ENCODE data around the gene CCDC148. TPM values are rescaled to one million over a fixed set of nuclear protein-coding genes. Genes with fewer than 3 reads are reported as not detected.
"Not testable (repeated sequence)": the region's sequence is repeated elsewhere in the genome, so short reads cannot be mapped to it uniquely, and the experiment has no call there.

Gene CCDC148
- polyA plus RNA-seq, 1 donor = 0.26 TPM

DNA sequence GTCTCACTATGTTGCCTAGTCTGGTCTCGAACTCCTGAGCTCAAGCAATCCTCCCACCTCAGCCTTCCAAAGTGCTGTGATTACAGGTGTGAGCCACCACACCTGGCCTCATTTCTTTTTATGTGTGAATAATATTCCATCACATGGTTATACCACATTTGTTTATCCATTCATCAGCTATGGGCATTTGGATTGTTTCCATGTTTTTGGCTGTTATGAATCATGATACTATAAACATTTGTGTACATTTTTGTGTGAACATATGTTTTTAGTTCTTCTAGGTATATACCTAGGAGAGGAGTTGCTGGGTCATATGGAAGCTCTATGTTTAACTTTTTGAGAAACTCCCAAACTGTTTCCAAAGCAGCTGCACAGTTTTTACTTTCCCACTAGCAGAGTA lies 24.6 kb upstream of the CCDC148 start:
- DNase-seq = no peak

DNA sequence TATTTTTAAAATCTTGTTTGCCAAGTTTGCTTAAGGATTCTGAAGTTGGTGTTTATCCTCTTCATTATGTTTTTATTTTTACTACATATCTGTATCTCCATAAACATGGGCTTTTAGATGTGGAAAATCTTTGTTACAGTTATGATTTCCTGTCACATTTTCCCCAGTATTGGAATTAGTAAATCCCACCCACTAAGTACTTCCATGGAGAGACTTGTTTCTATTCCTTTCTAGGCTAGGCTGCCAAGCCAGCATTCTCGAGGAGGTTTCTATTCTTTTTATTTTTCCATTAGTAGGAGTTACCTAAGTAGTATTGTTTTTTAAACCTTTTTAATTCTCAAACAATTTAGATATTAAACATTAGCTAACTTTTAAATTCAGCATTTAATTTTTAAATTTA lies 22.3 kb upstream of the CCDC148 start:
- no peak for DNase-seq

DNA sequence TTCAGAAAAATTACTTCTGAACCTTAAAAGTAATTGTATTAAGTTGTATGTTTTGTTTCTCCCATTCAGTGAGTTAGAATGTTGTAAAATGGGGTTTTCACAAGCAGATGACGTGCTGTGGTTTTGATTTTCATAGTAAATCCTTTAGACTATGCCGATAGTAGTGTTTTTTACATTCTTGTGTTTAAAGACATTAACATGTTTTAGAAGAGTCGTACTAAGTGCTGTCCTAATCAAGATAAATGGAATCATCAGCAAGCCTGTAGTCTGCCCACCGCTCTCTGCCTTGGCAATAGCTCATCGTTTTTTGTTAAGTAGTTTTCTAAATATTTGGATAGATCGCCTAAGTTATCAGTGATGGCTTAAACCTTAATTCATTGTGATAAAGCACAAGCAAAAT lies 21.7 kb upstream of the CCDC148 start:
- DNase-seq = no peak

DNA sequence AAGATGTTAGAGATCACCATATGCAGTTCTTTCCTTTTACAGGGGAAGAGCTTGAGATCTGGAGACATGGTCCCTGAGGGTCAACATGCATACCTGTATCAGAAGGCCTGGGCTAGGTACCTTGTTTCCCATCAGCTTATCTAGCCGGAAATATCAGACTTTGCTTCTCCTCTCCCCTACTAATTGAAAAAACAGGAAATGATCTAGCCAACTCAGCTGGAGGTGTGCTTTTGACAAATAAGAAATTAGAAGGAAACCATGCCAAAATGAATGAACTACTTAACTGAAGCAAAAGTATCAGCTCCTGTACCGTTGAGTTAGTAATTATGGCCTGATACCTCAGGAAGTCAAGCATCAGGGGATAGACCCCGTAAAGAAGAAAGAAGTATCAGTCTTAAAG lies 20.6 kb upstream of the CCDC148 start:
- DNase-seq = no peak

DNA sequence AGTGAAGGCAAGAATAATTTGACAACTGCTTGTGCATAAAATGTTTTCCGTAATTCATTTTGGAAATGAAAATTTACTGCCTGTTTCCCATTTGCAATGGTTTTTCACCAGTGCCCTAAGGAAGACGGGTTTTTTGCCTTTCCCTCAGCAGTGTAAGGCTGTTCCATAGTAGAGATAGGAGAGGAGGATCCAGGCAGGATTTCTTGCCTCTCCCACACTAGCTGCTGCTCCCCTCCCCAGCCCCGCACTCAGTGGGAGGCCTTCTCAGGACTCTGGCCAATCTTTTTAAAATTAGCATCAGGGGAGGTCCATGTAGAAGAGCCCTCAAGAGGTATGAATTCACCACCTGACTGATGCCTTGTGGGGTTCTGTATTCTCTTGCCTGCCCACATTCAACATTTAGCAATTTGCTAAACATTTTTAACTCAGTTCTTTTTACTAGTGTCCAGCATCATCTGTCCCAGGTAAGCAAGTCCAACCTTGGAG lies 18.0 kb upstream of the CCDC148 start:
- DNase-seq = not testable (repeated sequence)

DNA sequence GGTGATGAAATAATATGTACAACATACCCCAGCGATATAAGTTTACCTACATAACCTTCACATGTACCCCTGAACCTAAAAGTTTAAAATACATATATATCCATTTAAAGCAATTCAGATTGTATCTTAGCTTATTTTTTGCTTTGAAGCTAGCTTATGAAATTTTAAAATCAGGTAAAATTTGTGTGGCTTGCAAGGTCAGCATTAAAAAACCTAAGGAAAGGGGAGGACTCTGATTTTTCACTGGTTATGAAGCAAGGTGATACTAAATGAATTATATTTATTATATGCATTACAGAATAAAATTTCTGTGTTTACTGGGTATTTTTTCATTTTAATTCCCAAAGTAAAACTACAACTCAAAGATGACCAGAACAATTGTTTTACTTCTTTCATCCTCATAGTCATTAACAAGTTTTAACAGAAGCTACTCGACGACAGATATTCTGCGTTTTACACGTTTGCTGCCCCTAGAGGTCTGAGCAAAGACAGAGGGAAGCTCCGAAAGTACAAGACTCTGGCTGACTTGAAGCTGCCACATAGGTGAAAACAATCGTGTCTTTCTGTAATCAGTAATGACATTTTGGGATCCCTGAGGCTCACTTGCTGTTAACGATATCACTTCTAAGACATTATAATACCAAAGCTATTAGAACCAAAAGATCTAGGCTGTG lies 17.3 kb upstream of the CCDC148 start:
- no peak for DNase-seq

DNA sequence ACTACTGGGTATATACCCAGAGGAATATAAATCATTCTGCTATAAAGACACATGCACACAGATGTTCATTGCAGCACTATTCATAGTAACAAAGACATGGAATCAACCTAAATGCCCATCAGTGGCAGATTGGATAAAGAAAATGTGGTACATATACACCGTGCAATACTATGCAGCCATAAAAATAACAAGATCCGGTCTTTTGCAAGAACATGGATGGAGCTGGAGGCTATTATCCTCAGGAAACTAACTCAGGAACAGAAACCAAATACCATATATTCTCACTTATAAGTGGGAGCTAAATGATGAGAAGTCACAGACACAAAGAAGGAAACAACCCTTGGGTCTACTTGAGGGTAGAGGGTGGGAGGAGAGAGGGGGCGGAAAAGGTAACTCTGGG lies 16.7 kb upstream of the CCDC148 start:
- DNase-seq = not testable (repeated sequence)

DNA sequence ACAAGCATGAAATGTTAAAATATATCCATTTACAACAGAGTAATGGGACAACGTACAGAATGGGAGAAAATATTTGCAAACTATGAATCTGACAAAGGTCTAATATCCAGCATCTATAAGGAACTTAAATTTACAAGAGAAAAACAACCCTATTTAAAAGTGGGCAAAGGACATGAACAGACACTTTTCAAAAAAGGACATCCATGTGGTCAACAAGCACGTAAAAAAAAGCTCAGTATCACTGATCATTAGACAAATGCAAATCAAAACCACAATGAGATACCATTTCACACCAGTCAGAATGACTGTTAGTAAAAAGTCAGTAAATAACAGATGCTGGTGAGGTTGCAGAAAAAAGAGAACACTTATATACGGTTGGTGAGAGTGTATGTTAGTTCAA lies 16.3 kb upstream of the CCDC148 start:
- DNase-seq = not testable (repeated sequence)

DNA sequence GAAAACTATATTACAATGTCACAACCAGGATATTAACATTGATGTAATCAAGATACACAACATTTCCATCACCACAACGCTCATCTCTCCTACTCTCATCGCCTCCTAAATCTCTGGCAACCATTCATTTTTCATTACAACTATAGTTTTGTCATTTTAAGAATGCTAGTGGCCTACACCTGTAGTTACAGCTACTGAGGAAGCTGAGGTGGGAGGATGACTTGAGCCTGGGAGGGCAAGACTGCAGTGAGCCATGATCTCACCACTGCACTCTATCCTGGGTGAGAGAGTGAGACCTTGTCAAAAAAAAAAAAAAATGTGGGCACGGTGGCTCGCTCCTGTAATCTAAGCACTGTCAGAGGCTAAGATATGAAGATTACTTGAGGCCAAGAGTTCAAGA lies 10.7 kb upstream of the CCDC148 start:
- no peak for DNase-seq

DNA sequence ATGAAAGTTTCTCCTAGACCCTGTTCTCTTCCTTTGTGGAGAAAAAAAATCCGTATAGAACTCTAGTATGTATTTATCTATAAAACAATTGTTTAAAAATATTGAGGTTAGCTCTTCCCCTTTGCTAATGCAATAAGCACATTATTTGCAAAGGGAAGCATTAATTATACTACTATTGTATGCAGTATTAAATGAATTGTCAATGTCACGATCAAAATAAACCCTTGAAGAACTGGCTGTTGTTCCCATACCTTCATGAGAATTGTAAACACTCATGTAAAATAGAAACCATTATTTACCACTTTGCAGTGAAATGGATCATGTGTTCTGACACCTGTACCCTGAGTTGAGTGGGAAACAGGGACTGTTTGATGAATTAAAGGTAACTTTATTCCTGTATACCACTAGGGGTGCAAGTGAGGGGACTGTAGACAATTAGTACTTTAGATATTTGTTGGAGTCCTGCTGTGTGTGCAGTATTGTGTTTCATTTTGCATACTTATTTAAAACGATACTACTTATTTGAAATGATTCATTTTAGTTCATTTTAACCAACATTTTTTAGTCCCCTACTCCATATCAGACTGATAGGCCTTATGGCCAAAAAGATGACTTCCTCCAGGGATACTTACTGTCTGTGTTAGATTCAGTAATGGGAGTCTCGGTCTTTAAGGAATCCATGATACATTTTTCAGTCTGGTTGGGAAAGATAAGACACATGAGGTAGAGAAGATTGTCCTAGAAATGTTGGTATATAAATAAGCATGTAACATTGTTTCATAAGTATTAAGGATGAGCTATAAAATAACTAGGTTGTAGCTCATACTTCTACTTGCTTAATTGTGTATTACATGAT lies 8.1 kb upstream of the CCDC148 start:
- DNase-seq = no peak

DNA sequence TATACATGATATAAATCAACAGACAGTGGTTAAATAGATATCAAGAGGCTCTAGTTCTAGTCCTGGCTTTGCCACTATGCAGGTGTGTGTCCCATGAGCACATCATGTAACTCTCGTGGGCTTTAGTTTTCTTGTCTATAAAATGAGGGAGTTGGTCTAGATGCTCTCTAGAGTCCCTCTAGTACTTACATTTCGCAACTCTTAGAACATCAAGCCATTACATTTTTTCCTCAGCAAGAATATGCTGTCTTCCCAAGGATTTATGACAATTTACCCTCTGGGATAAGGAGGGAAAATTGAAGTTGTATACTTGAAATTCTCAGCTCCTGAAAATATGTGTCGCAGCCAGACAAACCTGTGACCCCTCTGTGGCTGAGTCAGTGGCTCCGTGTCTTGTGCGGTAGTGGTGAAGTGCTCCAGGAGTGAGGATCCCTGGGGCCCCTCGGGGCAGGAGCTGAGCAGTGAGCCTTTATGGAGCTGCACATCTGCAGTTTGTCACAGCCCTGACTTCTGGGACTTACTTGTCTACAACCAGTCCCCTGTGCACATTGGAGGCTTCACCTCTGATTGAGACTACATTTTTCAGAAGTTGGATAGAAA lies 7.0 kb upstream of the CCDC148 start:
- DNase-seq = no peak

DNA sequence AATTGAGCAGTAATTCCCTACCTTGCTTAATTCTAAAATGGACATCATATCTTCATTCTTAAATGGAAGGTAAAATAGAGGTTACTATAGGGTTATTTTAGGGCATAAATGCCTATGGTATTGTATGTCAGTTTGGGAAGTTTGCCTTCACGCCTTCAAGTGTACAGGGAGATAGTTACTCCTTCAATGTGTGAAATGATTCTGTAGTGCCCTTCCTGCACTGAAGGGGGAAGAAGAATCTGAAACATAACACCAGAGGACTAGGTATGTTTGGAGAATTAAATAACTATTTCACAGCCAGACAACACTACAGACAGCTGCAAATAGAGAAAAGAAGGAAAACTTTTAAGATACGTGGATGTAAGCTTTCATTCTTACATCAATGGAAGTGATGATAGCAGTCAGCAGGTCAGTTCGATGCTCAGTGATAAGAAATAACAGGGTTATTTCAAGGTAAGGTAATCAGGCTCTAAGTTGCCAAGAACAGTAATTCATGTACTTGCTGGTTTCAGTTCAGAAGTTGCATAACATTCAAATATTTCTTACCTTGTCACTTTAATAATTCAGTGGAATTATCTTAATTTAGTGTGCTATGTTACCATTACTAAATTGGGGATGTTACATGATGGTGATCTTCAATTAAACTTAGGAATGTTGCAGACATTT lies 4.2 kb upstream of the CCDC148 start:
- no peak for DNase-seq

DNA sequence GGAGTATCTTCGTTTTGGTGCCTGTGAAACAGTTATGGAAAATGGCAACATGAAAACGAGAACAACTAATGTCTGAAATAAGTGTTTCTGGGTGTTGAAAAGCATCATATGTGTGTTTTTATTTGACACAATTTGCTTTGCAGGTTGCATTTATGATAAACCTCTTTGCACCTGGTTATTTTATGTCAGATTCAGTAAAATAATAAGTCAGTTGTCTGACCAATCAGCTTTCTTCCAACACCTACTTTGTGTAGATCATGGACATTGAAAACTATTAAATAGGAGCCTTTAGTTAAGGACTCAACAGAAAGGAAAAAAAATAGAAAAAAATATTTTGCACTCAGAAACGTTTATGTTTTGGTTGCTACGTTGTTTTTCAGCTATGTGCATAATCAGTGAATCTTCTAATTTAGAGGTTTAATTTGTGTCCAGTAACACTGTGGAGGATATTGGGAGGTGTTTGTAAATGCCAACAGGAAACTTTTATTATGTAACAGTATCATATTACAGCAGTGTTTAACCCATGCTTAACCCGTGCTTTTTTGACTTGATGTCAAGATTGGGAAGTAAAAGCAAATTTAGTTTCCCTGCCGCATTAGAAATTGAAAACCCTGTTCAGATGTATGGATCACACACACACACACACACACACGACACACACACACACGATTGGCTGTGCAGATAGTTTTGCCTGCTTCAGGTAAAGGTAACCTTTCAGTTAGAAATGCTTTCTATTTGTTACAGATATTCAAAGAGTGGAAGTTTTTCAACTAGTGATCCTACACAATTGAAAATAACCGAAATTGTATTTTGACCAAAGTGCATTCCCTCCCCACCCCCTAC lies 2.8 kb upstream of the CCDC148 start:
- DNase-seq = no peak

DNA sequence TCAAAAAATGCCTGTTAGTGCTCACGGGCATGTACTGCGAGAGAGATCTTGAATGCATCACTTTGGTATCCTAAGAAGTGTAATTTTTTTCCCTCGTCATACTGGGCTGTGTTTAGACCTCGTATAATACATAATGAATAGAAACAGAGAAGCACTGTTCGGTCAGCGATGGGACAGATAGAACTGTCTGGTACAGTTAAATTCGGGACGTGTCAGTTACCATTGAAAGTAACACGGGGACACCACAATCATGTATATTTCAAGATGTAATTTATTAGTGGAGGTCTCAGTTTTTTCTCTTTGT lies 2.0 kb upstream of the CCDC148 start:
- no peak for DNase-seq

DNA sequence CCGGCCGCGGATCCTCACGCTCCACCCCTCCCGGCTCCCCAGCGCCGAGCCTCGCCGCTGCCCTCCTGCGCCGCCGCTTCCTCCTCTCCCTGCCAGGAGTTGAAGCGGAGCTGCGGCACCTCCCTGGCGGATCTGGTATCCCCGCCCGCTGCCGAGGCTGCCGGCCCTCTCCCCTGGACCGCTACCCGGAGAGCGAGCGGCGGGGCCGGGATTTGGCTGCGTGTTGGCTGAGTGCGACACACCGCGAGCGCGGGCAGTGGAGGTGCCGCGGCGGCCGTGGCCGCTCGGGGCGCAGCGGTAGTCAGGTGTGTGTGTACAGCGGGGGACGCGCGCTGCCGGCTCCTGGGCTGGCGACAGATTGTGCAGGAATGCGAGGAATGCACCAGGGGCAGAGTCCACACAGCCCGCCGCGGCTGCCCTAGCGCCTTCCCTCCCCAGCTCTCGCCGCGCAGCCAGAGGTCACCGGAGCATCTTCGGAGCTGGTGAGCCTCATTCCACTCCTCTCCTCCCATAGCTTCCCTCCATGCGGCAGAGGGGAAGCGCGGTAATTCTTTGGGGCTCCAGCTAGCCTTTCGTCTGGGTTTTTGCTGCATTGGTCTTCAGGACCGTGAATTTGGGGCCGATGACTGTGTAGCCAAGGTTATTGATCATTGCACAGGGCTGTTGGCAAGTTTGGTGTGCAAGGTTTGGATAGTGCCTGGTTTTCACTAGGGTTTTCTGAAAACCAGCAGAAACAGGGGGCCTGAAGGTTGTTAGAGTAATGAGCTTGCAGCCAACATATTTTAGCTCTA lies 1.5 kb upstream of the CCDC148 start:
- peak; percentile 63 for DNase-seq

DNA sequence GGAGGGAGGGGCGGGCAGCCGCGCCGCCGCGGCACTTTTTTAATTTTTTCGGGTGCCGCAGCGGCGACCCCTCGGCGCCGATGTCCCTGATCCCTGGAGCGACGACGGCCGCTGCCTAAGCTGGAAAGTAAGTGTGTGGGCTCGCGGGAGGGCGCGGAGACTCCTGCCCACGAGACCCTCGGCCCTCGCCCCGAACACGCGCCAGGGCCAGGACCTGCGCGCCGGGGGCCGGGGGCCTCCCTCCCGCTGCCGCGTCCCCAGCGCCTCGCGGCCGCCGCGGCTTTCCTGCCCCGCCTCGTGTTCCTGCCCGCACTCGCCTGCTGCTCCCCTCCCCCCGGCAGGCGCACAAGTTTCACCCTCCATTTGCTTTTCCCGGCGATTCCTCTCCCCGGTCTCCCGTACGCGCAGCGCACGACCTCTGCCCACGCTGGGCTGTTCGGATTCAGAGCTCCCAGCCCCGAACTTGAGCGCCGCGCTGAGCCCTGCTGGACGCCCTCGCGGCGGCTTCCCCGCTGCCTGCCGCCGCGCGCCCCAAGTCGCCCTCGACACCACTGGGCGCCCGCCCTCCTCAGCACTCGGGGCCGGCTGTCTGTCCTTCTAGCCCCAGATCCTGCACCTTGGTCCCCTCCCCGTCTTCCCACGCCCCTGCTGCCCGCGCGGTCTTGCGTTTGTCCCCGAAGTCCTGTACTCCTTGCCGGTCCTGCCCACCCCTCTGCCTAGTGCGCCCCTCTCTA lies 706 bp upstream of the CCDC148 start:
- DNase-seq = peak; percentile 69

DNA sequence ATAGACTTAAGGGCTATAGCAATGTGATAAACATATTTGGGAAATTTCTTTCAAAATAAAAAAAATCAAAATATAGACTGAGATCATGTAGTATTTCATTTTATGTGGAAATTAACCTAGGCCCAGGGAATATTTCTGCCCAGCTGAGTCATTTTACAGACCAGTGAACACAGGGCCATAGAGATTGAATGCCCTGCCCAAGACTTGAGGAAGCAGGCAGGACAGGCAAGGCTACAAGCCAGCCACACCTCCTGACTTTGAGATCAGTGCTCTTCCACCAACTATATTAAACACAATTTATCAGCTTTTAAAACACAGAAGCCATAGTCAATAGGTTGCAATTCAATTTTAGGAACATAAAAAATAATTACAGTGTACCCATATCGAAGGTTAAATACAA lies 12.9 kb downstream of the CCDC148 start:
- no peak for DNase-seq

DNA sequence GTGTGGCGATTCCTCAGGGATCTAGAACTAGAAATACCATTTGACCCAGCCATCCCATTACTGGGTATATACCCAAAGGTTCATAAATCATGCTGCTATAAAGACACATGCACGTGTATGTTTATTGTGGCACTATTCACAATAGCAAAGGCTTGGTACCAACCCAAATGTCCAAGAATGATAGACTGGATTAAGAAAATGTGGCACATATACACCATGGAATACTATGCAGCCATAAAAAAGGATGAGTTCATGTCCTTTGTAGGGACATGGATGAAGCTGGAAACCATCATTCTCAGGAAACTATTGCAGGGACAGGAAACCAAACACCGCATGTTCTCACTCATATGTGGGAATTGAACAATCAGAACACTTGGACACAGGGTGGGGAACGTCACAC lies 17.5 kb downstream of the CCDC148 start:
- not testable (repeated sequence) for DNase-seq

DNA sequence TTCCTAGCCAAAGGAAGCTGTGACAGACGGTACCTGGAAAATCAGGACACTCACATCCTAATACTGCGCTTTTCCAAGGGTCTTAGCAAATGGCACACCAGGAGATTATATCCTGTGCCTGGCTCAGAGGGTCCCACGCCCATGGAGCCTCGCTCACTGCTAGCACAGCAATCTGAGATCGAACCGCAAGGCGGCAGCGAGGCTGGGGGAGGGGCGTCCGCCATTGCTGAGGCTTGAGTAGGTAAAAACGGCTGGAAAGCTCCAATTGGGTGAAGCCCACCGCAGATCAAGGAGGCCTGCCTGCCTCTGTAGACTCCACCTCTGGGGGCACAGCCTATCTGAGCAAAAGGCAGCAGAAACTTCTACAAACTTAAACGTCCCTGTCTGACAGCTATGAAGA lies 22.8 kb downstream of the CCDC148 start:
- DNase-seq = not testable (repeated sequence)

DNA sequence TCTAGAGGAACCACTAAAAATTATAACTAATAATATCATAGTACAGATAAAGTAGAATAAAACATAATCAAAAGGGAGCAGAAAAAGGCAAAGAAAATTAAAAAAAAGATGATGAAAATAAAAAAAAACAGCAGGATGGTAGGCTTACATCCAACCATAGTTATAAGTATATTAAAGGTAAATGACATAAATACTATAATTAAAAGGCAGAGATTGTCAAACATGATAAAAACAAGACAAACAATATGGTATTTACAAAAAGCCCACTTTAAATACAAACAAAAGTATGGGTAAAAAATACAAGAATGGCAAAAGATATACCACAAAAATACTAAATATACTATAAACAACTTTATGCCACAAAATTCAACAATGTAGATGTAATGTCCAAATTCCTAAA lies 24.4 kb downstream of the CCDC148 start:
- DNase-seq = no peak

DNA sequence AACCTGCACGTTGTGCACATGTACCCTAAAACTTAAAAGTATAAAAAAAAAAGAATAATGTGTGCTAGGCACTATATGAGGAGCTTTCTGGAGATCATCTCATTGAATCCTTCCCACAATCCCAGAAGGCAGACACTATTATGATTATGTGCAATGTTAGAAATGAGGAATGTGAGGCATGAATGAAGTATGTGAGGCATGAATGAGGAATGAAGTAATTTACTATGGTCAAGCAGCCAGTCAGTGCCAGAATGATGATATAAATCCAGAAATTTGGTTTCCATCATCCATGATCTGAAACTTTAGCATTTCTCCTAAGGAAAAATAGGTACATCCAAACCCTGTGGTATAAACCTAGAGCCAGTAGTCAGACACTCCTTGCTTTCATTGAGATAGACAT lies 42.0 kb downstream of the CCDC148 start:
- DNase-seq = no peak

All from hindlimb muscle (tissue), 1 donor.